ENCODE data around the gene UTS2B. TPM values are rescaled to one million over a fixed set of nuclear protein-coding genes. Genes with fewer than 3 reads are reported as not detected.

Gene UTS2B
- total and polyA plus RNA-seq, 12 donors = 0.07 to 0.69 (median 0.43) TPM; not detected in 5

DNA sequence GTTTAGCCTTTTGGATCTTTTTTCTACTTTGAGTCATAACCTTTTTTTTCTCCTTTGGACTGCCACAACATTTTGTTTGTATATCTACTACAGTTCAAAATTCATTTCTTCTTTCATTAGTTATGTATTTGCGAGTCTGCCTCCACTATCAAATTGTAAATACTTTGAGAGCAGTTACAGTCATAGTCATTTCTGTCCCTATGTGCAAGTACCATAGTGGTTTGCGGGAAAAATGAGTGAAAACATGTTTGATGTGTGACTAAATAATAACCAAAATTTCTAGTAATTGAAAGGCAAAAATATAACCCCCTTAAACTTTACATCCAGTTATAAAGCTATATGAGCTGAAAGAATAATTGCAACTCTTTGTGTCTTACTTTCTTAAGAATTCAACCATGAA, 46.9 kb downstream of the UTS2B start:
- 83 to 95% (median 86%) methylated on average over 2 of the region's 2 CpGs for WGBS, 4 donors
- no peaks in the 10 kb centered on the region for H3K36me3 ChIP-seq (replicated peaks in 1 of 2)
- intact Hi-C loops (cut with DNase I) = no loop called here
- no peaks in the 10 kb centered on the region for H3K9me3 ChIP-seq (replicated peaks in 1 of 3)
- no peak for DNase-seq
- no peak overlapping the region for H3K27ac ChIP-seq
- H3K4me3 ChIP-seq = no peak overlapping the region
- TF ChIP-seq POLR2A (IDR thresholded peaks at IDR 0.05) (no peak), CTCF (IDR thresholded peaks at IDR 0.05) (no peak)
- no peaks in the 10 kb centered on the region for H3K27me3 ChIP-seq
- no peaks in the 10 kb centered on the region for H3K4me1 ChIP-seq (replicated peaks in 1 of 2)

GRCh38 chr3:191282251-191283185, 47.8 kb downstream of the UTS2B start:
- intact Hi-C loops (cut with DNase I) = no loop called here
- no peak overlapping the region for H3K4me3 ChIP-seq
- WGBS, 4 donors = 58 to 75% (median 63%) methylated on average over 4 of the region's 4 CpGs
- TF ChIP-seq POLR2A (IDR thresholded peaks at IDR 0.05) (no peak), CTCF (IDR thresholded peaks at IDR 0.05) (no peak)
- no peaks in the 10 kb centered on the region for H3K36me3 ChIP-seq (replicated peaks in 1 of 2)
- H3K27me3 ChIP-seq = no peaks in the 10 kb centered on the region
- H3K27ac ChIP-seq = no peak overlapping the region
- no peak for DNase-seq
- no peaks in the 10 kb centered on the region for H3K9me3 ChIP-seq (replicated peaks in 1 of 3)
- H3K4me1 ChIP-seq (replicated peaks in 1 of 2) = no peaks in the 10 kb centered on the region

GRCh38 chr3:191280882-191281281, 49.4 kb downstream of the UTS2B start:
- H3K36me3 ChIP-seq (replicated peaks in 1 of 2) = no peaks in the 10 kb centered on the region
- intact Hi-C loops (cut with DNase I) = no loop called here
- H3K4me3 ChIP-seq = no peak overlapping the region
- H3K27ac ChIP-seq = no peak overlapping the region
- H3K4me1 ChIP-seq (replicated peaks in 1 of 2) = no peaks in the 10 kb centered on the region
- TF ChIP-seq CTCF (IDR thresholded peaks at IDR 0.05) (no peak), POLR2A (IDR thresholded peaks at IDR 0.05) (no peak)
- H3K27me3 ChIP-seq = no peaks in the 10 kb centered on the region
- no peak for DNase-seq
- no peaks in the 10 kb centered on the region for H3K9me3 ChIP-seq (replicated peaks in 1 of 3)

DNA sequence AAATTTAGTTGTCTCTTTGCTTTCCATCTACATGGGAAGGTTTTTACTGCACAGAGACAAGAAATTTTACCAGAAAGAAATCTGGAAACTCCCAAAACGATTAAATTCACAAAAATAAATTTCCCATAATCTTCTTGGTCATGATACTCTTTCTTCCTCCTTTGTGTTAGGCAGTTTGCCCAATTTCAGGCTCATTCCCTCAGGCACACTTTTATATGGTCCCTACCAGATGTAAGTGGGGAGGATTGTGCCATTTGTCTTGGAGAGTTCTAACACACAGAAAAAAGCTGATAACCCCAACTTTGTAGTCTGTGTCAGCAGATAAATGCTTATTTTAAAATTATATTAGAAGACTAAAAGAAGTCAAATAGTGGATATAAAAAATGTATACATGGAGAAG, 50.2 kb downstream of the UTS2B start:
- Histone ChIP-seq H3K27ac (no peak overlapping the region), H3K27me3 (no peaks in the 10 kb centered on the region), H3K9me3 (replicated peaks in 1 of 3) (no peaks in the 10 kb centered on the region), H3K4me3 (no peak overlapping the region), H3K36me3 (replicated peaks in 1 of 2) (no peaks in the 10 kb centered on the region), H3K4me1 (replicated peaks in 1 of 2) (no peaks in the 10 kb centered on the region)
- TF ChIP-seq CTCF (IDR thresholded peaks at IDR 0.05) (no peak), POLR2A (IDR thresholded peaks at IDR 0.05) (no peak)
- intact Hi-C loops (cut with DNase I) = no loop called here
- 34 to 51% (median 39%) methylated on average over 1 of the region's 1 CpG for WGBS, 4 donors
- no peak for DNase-seq
